ENCODE data around the gene FXYD6. TPM values are rescaled to one million over a fixed set of nuclear protein-coding genes. Genes with fewer than 3 reads are reported as not detected.

The FXYD6 gene
- total RNA-seq, 1 experiment from 2014 or later, result not detected

DNA sequence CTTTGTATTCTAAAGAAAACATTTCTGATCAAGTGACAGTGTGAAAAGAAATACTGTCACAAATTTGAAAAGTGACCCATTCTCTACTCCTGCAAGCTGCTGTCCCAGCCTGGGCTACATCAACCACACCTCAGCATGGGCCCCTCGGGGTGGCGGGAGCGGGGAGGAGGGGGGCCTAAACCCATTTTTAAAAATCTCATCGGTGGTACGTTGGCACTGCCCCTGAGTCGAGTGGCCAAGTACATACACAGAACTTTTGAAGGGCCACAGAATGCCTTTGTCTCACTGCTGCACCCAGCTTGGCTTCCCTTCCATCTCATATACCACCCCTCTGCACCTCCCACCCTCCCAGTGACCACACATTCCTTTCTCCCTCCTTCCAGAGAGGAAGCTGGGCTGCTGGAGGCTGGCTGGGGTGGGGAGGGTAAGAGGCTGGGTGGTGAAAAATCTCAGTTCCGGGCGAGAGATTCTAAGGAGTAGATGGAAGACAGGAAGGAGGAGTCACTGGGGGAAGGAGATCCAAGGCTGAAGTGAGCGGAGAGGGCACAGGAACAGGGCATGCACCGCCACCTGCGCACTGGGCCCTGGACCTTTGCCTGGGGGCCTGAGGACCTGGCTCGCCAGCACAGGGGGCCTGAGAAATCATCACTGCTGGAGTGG is 21.1 kb downstream of the FXYD6 start:
- no peaks in the 10 kb centered on the region for H4K20me1 ChIP-seq (ENCODE audit: low read length)
- ChIA-PET POLR2A (ENCODE audit: unreplicated experiment) (no interaction called here), CTCF (no interaction called here)
- no peak overlapping the region for H3K27ac ChIP-seq (ENCODE audit: low read length)
- H3K79me2 ChIP-seq (ENCODE audit: low read length), result no peaks in the 10 kb centered on the region
- TF ChIP-seq CTCF (conservative IDR thresholded peaks at IDR 0.05; ENCODE audit: low read depth, low read length) (no peak), EZH2 (IDR thresholded peaks at IDR 0.05; ENCODE audit: low read length, unreplicated experiment) (no peak), EZH2phosphoT487 (IDR thresholded peaks at IDR 0.05; ENCODE audit: borderline replicate concordance, low read length) (no peak)
- no peaks in the 10 kb centered on the region for H3K9me2 ChIP-seq (replicated peaks; ENCODE audit: low read length)
- DNase-seq (no peak), ATAC-seq (no peak)
- peaks cover 95% of the 10 kb centered on the region for H3K27me3 ChIP-seq (ENCODE audit: low read length)
- H3K9me3 ChIP-seq (ENCODE audit: low read length), result no peaks in the 10 kb centered on the region
- H2AFZ ChIP-seq (ENCODE audit: low read length), result no peak overlapping the region
- no peaks in the 10 kb centered on the region for H3K36me3 ChIP-seq (ENCODE audit: low read depth, low read length)
- intact Hi-C loops (cut with micrococcal nuclease), result no loop called here
- no peak overlapping the region for H3K9ac ChIP-seq (ENCODE audit: low read length)
- no peaks in the 10 kb centered on the region for H3K4me1 ChIP-seq (ENCODE audit: insufficient read depth, low read length)
- no peaks in the 10 kb centered on the region for H3F3A ChIP-seq (ENCODE audit: low read length, unreplicated experiment)
- no peak overlapping the region for H3K4me2 ChIP-seq (ENCODE audit: low read length)
- no peak overlapping the region for H3K4me3 ChIP-seq (ENCODE audit: low read length)
- no TSS peak for BruUV-seq (replicated peaks)

- H3K27me3 ChIP-seq (ENCODE audit: low read length), result peaks cover 92% of the 10 kb centered on the region
- ATAC-seq (no peak), DNase-seq (no peak)
- H3K9ac ChIP-seq (ENCODE audit: low read length), result no peak overlapping the region
- H2AFZ ChIP-seq (ENCODE audit: low read length), result no peak overlapping the region
- H3F3A ChIP-seq (ENCODE audit: low read length, unreplicated experiment), result no peaks in the 10 kb centered on the region
- no peak overlapping the region for H3K27ac ChIP-seq (ENCODE audit: low read length)
- no peaks in the 10 kb centered on the region for H3K36me3 ChIP-seq (ENCODE audit: low read depth, low read length)
- H4K20me1 ChIP-seq (ENCODE audit: low read length), result no peaks in the 10 kb centered on the region
- H3K4me3 ChIP-seq (ENCODE audit: low read length), result no peak overlapping the region
- H3K9me3 ChIP-seq (ENCODE audit: low read length), result no peaks in the 10 kb centered on the region
- ChIA-PET CTCF (no interaction called here), POLR2A (ENCODE audit: unreplicated experiment) (no interaction called here)
- H3K4me2 ChIP-seq (ENCODE audit: low read length), result no peak overlapping the region
- intact Hi-C loops (cut with micrococcal nuclease), result no loop called here
- BruUV-seq (replicated peaks), result no TSS peak
- TF ChIP-seq CTCF (conservative IDR thresholded peaks at IDR 0.05; ENCODE audit: low read depth, low read length) (no peak), EZH2phosphoT487 (IDR thresholded peaks at IDR 0.05; ENCODE audit: borderline replicate concordance, low read length) (no peak), EZH2 (IDR thresholded peaks at IDR 0.05; ENCODE audit: low read length, unreplicated experiment) (no peak)
- H3K9me2 ChIP-seq (replicated peaks; ENCODE audit: low read length), result no peaks in the 10 kb centered on the region
- H3K79me2 ChIP-seq (ENCODE audit: low read length), result no peaks in the 10 kb centered on the region
- no peaks in the 10 kb centered on the region for H3K4me1 ChIP-seq (ENCODE audit: insufficient read depth, low read length)
These were observed 24.1 kb downstream of the FXYD6 start for GRCh38 chr11:117852309-117852708.

DNA sequence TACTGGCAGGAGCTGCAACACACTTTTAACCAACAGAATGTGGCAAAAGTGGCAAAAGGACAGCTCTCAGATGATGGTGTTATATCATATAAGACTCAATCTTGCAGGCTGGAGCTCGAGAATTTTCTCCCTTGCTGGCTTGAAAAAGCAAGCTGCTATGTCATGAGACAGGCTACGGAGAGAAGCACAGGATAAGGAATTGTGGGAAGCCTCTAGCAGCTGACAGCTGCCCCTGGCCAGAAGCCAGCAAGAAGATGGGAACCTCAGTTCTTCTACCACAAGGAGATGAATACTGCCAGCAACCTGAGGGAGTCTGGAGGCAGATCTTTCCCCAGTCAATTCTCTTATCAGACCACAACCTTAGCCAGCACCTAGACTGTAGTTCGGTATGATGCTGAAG is 24.6 kb downstream of the FXYD6 start:
- DNase-seq (no peak), ATAC-seq (no peak)
- Histone ChIP-seq H3K4me1 (ENCODE audit: insufficient read depth, low read length) (no peaks in the 10 kb centered on the region), H3K9ac (ENCODE audit: low read length) (no peak overlapping the region), H2AFZ (ENCODE audit: low read length) (no peak overlapping the region), H3K4me2 (ENCODE audit: low read length) (no peak overlapping the region), H4K20me1 (ENCODE audit: low read length) (no peaks in the 10 kb centered on the region), H3K4me3 (ENCODE audit: low read length) (no peak overlapping the region), H3K27me3 (ENCODE audit: low read length) (peaks cover 89% of the 10 kb centered on the region), H3K27ac (ENCODE audit: low read length) (no peak overlapping the region), H3K79me2 (ENCODE audit: low read length) (no peaks in the 10 kb centered on the region), H3K36me3 (ENCODE audit: low read depth, low read length) (no peaks in the 10 kb centered on the region), H3F3A (ENCODE audit: low read length, unreplicated experiment) (no peaks in the 10 kb centered on the region), H3K9me3 (ENCODE audit: low read length) (no peaks in the 10 kb centered on the region), H3K9me2 (replicated peaks; ENCODE audit: low read length) (no peaks in the 10 kb centered on the region)
- ChIA-PET POLR2A (ENCODE audit: unreplicated experiment) (no interaction called here), CTCF (no interaction called here)
- TF ChIP-seq EZH2 (IDR thresholded peaks at IDR 0.05; ENCODE audit: low read length, unreplicated experiment) (no peak), EZH2phosphoT487 (IDR thresholded peaks at IDR 0.05; ENCODE audit: borderline replicate concordance, low read length) (no peak)
- BruUV-seq (replicated peaks), result no TSS peak
- intact Hi-C loops (cut with micrococcal nuclease), result no loop called here
